Measurements from ENCODE around the gene GPATCH3.

GRCh38 chr1:26874896-26875295 lies 25.4 kb downstream of the GPATCH3 start:
- TF ChIP-seq, protein P1, sequence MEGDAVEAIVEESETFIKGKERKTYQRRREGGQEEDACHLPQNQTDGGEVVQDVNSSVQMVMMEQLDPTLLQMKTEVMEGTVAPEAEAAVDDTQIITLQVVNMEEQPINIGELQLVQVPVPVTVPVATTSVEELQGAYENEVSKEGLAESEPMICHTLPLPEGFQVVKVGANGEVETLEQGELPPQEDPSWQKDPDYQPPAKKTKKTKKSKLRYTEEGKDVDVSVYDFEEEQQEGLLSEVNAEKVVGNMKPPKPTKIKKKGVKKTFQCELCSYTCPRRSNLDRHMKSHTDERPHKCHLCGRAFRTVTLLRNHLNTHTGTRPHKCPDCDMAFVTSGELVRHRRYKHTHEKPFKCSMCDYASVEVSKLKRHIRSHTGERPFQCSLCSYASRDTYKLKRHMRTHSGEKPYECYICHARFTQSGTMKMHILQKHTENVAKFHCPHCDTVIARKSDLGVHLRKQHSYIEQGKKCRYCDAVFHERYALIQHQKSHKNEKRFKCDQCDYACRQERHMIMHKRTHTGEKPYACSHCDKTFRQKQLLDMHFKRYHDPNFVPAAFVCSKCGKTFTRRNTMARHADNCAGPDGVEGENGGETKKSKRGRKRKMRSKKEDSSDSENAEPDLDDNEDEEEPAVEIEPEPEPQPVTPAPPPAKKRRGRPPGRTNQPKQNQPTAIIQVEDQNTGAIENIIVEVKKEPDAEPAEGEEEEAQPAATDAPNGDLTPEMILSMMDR (conservative IDR thresholded peaks at IDR 0.05; ENCODE audit: low read length) = no peak
- no peak for TF ChIP-seq EZH2phosphoT487 (IDR thresholded peaks at IDR 0.05; ENCODE audit: borderline replicate concordance)
